SK-N-SH treated with all-trans-retinoic acid at 6 μM for 48 hours (cell line): Measurements from ENCODE around the gene SLC25A26.

Source experiments
- ATAC-seq: fragments of 200-7000 bp; cut with Tn5 transposase; 3 replicates; pipeline ENCODE4 v1.9.1; 2020; ENCODE audit warnings: mild to moderate bottlenecking, moderate library complexity
- ARNTL ChIP-seq: fragments of 450-650 bp; formaldehyde crosslinking; IDR thresholded peaks from 2 replicates; pipeline ENCODE4 v1.5.0; 2020; ENCODE audit warnings: low read depth, mild to moderate bottlenecking, moderate library complexity, borderline replicate concordance
- BACH2 ChIP-seq: fragments of 250-450 bp; sonication (Bioruptor Pico); IDR thresholded peaks from 2 replicates; pipeline ENCODE4 v1.9.0; 2021; ENCODE audit warnings: mild to moderate bottlenecking, borderline replicate concordance
- CSDC2 ChIP-seq: fragments of 250-450 bp; sonication (Bioruptor Pico); IDR thresholded peaks from 2 replicates; pipeline ENCODE4 v1.5.0; 2020; ENCODE audit warnings: mild to moderate bottlenecking, moderate library complexity
- ESRRG ChIP-seq: fragments of 250-450 bp; sonication (Bioruptor Pico); IDR thresholded peaks from 2 replicates; pipeline ENCODE4 v1.6.1; 2021; ENCODE audit warnings: mild to moderate bottlenecking
- GLIS3 ChIP-seq: fragments of 250-450 bp; sonication (Bioruptor Pico); IDR thresholded peaks from 2 replicates; pipeline ENCODE4 v1.5.0; 2020; ENCODE audit warnings: mild to moderate bottlenecking, moderate library complexity
- ISL1 ChIP-seq: fragments of 250-450 bp; sonication (Bioruptor Pico); IDR thresholded peaks from 2 replicates; pipeline ENCODE4 v2.1.2; 2022; ENCODE audit warnings: mild to moderate bottlenecking, moderate library complexity
- OSR1 ChIP-seq: fragments of 250-450 bp; sonication (Bioruptor Pico); IDR thresholded peaks from 2 replicates; pipeline ENCODE4 v1.8.0; 2022; ENCODE audit warnings: moderate library complexity, mild to moderate bottlenecking, inconsistent platforms
- PPARA ChIP-seq: fragments of 250-450 bp; sonication (Bioruptor Pico); IDR thresholded peaks from 2 replicates; pipeline ENCODE4 v1.5.0; 2020; ENCODE audit warnings: mild to moderate bottlenecking, borderline replicate concordance
- SNAI2 ChIP-seq: fragments of 250-450 bp; sonication (Bioruptor Pico); IDR thresholded peaks from 2 replicates; pipeline ENCODE4 v1.5.0; 2020; ENCODE audit warnings: mild to moderate bottlenecking, moderate library complexity
- TCF4 ChIP-seq: fragments of 250-450 bp; sonication (Bioruptor Pico); IDR thresholded peaks from 2 replicates; pipeline ENCODE4 v1.8.0; 2021; ENCODE audit warnings: mild to moderate bottlenecking, moderate library complexity, borderline replicate concordance
- TOX ChIP-seq: fragments of 250-450 bp; sonication (Bioruptor Pico); IDR thresholded peaks from 2 replicates; pipeline ENCODE4 v1.8.0; 2021; ENCODE audit warnings: mild to moderate bottlenecking, moderate library complexity, borderline replicate concordance
- ZC3H10 ChIP-seq: fragments of 250-450 bp; sonication (Bioruptor Pico); IDR thresholded peaks from 2 replicates; pipeline ENCODE4 v1.5.1; 2021; ENCODE audit warnings: mild to moderate bottlenecking, moderate library complexity
- ZFP3 ChIP-seq: fragments of 250-450 bp; sonication (Bioruptor Pico); IDR thresholded peaks from 2 replicates; pipeline ENCODE4 v1.5.0; 2020; ENCODE audit warnings: mild to moderate bottlenecking, moderate library complexity
- ZFP30 ChIP-seq: fragments of 450-650 bp; formaldehyde crosslinking; IDR thresholded peaks from 2 replicates; pipeline ENCODE4 v1.5.0; 2022; ENCODE audit warnings: mild to moderate bottlenecking, moderate library complexity
- ZNF565 ChIP-seq: fragments of 450-650 bp; formaldehyde crosslinking; conservative IDR thresholded peaks from 2 replicates; pipeline ENCODE4 v1.5.0; 2020; ENCODE audit warnings: low read depth, mild to moderate bottlenecking, moderate library complexity
- ZNF70 ChIP-seq: fragments of 450-650 bp; formaldehyde crosslinking; IDR thresholded peaks from 2 replicates; pipeline ENCODE4 v1.5.0; 2020; ENCODE audit warnings: mild to moderate bottlenecking, moderate library complexity
- TF ChIP-seq, protein P1 (sequence below): fragments of 250-450 bp; sonication (Bioruptor Pico); IDR thresholded peaks from 2 replicates; pipeline ENCODE4 v1.5.0; 2020; ENCODE audit warnings: mild to moderate bottlenecking, moderate library complexity
- TF ChIP-seq, protein P2 (sequence below): fragments of 250-450 bp; sonication (Bioruptor Pico); IDR thresholded peaks from 2 replicates; pipeline ENCODE4 v1.8.0; 2020; ENCODE audit warnings: mild to moderate bottlenecking, moderate library complexity, borderline replicate concordance
- TF ChIP-seq, protein P3 (sequence below): fragments of 250-450 bp; sonication (Bioruptor Pico); IDR thresholded peaks from 2 replicates; pipeline ENCODE4 v1.5.1; 2021; ENCODE audit warnings: mild to moderate bottlenecking, moderate library complexity

The SLC25A26 gene

DNA sequence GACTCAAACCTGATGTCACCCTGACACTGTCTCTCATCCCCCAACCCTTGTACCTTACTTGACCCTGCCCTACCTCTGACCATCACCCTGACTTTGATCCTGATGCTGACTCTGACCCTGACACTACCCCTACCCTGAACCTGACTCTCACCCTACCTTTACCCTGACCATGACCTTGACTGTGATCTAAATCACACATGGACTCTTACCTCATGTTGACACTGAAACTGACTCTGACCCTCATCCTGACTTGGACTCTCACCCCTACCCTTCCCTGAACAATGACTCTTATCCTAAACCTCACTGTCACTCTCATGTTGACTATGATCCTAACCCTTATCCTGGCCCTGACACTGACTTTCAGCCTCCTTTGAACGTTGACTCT, 21.7 kb upstream of the SLC25A26 start:
- TF ChIP-seq GLIS3 (no peak), ISL1 (CRISPR knock-in tag) (no peak), PPARA (no peak), ZNF565 (CRISPR knock-in tag) (no peak), ZNF70 (no peak), CSDC2 (CRISPR knock-in tag) (no peak), BACH2 (CRISPR knock-in tag) (no peak), ARNTL (CRISPR knock-in tag) (no peak), ESRRG (CRISPR knock-in tag) (no peak), ZC3H10 (CRISPR knock-in tag) (no peak), TCF4 (CRISPR knock-in tag) (no peak), ZFP3 (CRISPR knock-in tag) (no peak), SNAI2 (CRISPR knock-in tag) (no peak), TOX (no peak)
- TF ChIP-seq, protein P1, sequence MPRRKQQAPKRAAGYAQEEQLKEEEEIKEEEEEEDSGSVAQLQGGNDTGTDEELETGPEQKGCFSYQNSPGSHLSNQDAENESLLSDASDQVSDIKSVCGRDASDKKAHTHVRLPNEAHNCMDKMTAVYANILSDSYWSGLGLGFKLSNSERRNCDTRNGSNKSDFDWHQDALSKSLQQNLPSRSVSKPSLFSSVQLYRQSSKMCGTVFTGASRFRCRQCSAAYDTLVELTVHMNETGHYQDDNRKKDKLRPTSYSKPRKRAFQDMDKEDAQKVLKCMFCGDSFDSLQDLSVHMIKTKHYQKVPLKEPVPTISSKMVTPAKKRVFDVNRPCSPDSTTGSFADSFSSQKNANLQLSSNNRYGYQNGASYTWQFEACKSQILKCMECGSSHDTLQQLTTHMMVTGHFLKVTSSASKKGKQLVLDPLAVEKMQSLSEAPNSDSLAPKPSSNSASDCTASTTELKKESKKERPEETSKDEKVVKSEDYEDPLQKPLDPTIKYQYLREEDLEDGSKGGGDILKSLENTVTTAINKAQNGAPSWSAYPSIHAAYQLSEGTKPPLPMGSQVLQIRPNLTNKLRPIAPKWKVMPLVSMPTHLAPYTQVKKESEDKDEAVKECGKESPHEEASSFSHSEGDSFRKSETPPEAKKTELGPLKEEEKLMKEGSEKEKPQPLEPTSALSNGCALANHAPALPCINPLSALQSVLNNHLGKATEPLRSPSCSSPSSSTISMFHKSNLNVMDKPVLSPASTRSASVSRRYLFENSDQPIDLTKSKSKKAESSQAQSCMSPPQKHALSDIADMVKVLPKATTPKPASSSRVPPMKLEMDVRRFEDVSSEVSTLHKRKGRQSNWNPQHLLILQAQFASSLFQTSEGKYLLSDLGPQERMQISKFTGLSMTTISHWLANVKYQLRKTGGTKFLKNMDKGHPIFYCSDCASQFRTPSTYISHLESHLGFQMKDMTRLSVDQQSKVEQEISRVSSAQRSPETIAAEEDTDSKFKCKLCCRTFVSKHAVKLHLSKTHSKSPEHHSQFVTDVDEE, result no peak
- TF ChIP-seq, protein P2, sequence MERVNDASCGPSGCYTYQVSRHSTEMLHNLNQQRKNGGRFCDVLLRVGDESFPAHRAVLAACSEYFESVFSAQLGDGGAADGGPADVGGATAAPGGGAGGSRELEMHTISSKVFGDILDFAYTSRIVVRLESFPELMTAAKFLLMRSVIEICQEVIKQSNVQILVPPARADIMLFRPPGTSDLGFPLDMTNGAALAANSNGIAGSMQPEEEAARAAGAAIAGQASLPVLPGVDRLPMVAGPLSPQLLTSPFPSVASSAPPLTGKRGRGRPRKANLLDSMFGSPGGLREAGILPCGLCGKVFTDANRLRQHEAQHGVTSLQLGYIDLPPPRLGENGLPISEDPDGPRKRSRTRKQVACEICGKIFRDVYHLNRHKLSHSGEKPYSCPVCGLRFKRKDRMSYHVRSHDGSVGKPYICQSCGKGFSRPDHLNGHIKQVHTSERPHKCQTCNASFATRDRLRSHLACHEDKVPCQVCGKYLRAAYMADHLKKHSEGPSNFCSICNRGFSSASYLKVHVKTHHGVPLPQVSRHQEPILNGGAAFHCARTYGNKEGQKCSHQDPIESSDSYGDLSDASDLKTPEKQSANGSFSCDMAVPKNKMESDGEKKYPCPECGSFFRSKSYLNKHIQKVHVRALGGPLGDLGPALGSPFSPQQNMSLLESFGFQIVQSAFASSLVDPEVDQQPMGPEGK, result no peak
- TF ChIP-seq, protein P3, sequence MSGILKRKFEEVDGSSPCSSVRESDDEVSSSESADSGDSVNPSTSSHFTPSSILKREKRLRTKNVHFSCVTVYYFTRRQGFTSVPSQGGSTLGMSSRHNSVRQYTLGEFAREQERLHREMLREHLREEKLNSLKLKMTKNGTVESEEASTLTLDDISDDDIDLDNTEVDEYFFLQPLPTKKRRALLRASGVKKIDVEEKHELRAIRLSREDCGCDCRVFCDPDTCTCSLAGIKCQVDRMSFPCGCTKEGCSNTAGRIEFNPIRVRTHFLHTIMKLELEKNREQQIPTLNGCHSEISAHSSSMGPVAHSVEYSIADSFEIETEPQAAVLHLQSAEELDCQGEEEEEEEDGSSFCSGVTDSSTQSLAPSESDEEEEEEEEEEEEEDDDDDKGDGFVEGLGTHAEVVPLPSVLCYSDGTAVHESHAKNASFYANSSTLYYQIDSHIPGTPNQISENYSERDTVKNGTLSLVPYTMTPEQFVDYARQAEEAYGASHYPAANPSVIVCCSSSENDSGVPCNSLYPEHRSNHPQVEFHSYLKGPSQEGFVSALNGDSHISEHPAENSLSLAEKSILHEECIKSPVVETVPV (CRISPR knock-in tag), result no peak
- ATAC-seq, result no peak

DNA sequence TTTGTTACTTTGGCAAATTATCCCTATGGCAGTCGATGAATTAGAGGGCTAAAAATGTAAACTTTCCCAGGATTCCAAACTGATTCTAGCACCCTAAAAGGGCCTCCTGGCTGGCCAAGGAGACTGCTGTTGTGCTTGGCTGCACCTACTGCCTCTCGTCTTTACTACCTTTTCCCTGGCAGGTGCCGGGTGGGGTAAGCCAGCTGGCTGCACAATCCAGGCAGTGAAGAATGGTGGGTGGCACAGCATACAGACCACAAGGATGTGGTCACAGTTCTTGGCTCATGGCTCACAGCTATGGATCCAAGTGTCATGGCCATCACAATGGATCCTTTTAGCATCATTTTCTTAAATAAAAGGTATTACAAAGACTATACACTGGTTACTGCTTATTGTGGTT, 20.7 kb upstream of the SLC25A26 start:
- no peak for ATAC-seq
- TF ChIP-seq ISL1 (CRISPR knock-in tag) (no peak), ZNF565 (CRISPR knock-in tag) (no peak), BACH2 (CRISPR knock-in tag) (no peak), OSR1 (CRISPR knock-in tag) (no peak), ZFP30 (CRISPR knock-in tag) (no peak), PPARA (no peak), GLIS3 (no peak)
- TF ChIP-seq, protein P1, result no peak
- TF ChIP-seq, protein P3 (CRISPR knock-in tag), result no peak

DNA sequence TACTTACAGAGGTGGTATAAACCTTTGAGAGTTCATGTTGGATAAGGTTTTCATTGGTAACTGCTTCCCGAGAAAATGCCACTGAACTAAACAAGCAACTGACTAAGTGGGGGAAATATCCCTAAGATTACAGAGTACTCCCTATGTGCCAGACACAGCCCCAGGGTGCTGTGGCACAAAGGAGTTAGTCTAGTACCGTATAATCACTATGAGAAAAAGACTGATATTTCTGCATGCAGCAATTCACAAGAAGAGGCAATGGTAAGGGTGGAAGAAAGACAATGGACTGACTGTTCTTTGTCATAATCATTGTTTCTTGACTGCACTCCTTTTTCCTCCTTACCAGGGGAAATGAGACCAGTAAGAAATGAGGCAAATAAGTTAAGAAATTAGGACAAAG, 20.0 kb upstream of the SLC25A26 start:
- TF ChIP-seq, protein P2, result no peak
- TF ChIP-seq SNAI2 (CRISPR knock-in tag) (no peak), ZFP3 (CRISPR knock-in tag) (no peak), PPARA (no peak), ZFP30 (CRISPR knock-in tag) (no peak)
- no peak for ATAC-seq
